HG03575 (cell line): Measurements from ENCODE around the gene LAMA3.

Source experiments
- ATAC-seq: cut with Tn5 transposase; IDR thresholded peaks from one replicate; pipeline ENCODE4 v1.9.1; 2021; ENCODE audit not compliant: unreplicated experiment, insufficient number of reproducible peaks, low FRiP score; ENCODE audit errors: extremely low read depth

LAMA3 gene

GRCh38 chr18:23910032-23910431 lies 220.8 kb downstream of the LAMA3 start:
- no peak for ATAC-seq

GRCh38 chr18:23912356-23912755 lies 223.1 kb downstream of the LAMA3 start:
- ATAC-seq, result no peak

GRCh38 chr18:23916338-23916737 lies 227.1 kb downstream of the LAMA3 start:
- no peak for ATAC-seq

- no peak for ATAC-seq
These were observed 229.3 kb downstream of the LAMA3 start for GRCh38 chr18:23918395-23919032.

GRCh38 chr18:23920054-23920453 lies 230.8 kb downstream of the LAMA3 start:
- ATAC-seq, result no peak

GRCh38 chr18:23921716-23922285 lies 232.5 kb downstream of the LAMA3 start:
- ATAC-seq, result no peak

- ATAC-seq, result no peak
These were observed 233.7 kb downstream of the LAMA3 start for GRCh38 chr18:23922939-23923338.

GRCh38 chr18:23924813-23925212 lies 235.6 kb downstream of the LAMA3 start:
- no peak for ATAC-seq

GRCh38 chr18:23926571-23926970 lies 237.3 kb downstream of the LAMA3 start:
- ATAC-seq, result no peak

- ATAC-seq, result no peak
These were observed 238.8 kb downstream of the LAMA3 start for GRCh38 chr18:23927821-23928746.

- ATAC-seq, result no peak
These were observed 240.2 kb downstream of the LAMA3 start for GRCh38 chr18:23929362-23929930.

GRCh38 chr18:23930002-23930401 lies 240.7 kb downstream of the LAMA3 start:
- ATAC-seq, result no peak

- ATAC-seq, result no peak
These were observed 243.3 kb downstream of the LAMA3 start for GRCh38 chr18:23932385-23933067.

GRCh38 chr18:23933407-23933806 lies 244.2 kb downstream of the LAMA3 start:
- ATAC-seq, result no peak

GRCh38 chr18:23934252-23934651 lies 245.0 kb downstream of the LAMA3 start:
- ATAC-seq, result no peak

- no peak for ATAC-seq
These were observed 245.6 kb downstream of the LAMA3 start for GRCh38 chr18:23934863-23935262.

GRCh38 chr18:23935804-23936203 lies 246.6 kb downstream of the LAMA3 start:
- ATAC-seq, result no peak

GRCh38 chr18:23936381-23936958 lies 247.2 kb downstream of the LAMA3 start:
- no peak for ATAC-seq
